Heart left ventricle (tissue), 16 donors: ENCODE results near the gene HMGCS2. TPM values are rescaled to one million over a fixed set of nuclear protein-coding genes. Genes with fewer than 3 reads are reported as not detected.

ENCODE experiments used
- ATAC-seq, 4 donors: fragments of 200-7000 bp; cut with Tn5 transposase; one replicate each; pipeline ENCODE4 v1.9.1; 2020 to 2022; ENCODE audit warnings: moderate library complexity in 4 of 4, mild to moderate bottlenecking in 3 of 4, moderate number of reproducible peaks in 1 of 4
- DNase-seq, 5 donors: peaks; one replicate each; pipeline ENCODE4 v3.0.0-alpha.2; 2020
- H3K27ac ChIP-seq, 12 donors: fragments of 200-600 bp; sonication (generic) in 4 of 12; one replicate each; pipeline versions ENCODE4 v1.5.0 to v1.8.0; 2016 to 2022; ENCODE audit warnings: mild to moderate bottlenecking in 2 of 12
- H3K27me3 ChIP-seq, 9 donors: fragments of 200-600 bp; sonication (generic) in 2 of 9; one replicate each; pipeline versions ENCODE4 v1.5.1 to v1.8.0; 2016 to 2022; ENCODE audit warnings: mild to moderate bottlenecking in 3 of 9
- H3K36me3 ChIP-seq, 9 donors: fragments of 200-600 bp; sonication (generic) in 2 of 9; one replicate each; pipeline versions ENCODE4 v1.5.0 to v1.8.0; 2018 to 2022; ENCODE audit warnings: mild to moderate bottlenecking in 2 of 9
- H3K4me1 ChIP-seq, 12 donors: fragments of 200-600 bp; sonication (generic) in 4 of 12; one replicate each; pipeline versions ENCODE4 v1.5.0 to v1.8.0; 2016 to 2022; ENCODE audit warnings: mild to moderate bottlenecking in 3 of 12
- H3K4me3 ChIP-seq, 12 donors: fragments of 200-600 bp; sonication (generic) in 4 of 12; one replicate each; pipeline versions ENCODE4 v1.5.0 to v1.8.0; 2017 to 2022; ENCODE audit warnings: mild to moderate bottlenecking in 9 of 12, moderate library complexity in 4 of 12
- H3K9me3 ChIP-seq, 12 donors: fragments of 200-600 bp; sonication (generic) in 4 of 12; one replicate each; pipeline versions ENCODE4 v1.5.0 to v1.8.0; 2016 to 2022; ENCODE audit warnings: mild to moderate bottlenecking in 1 of 12
- CTCF ChIP-seq, 12 donors: fragments of 200-600 bp; sonication (generic) in 4 of 12; IDR thresholded peaks; one replicate each; pipeline versions ENCODE4 v1.5.0 to v1.8.0; 2018 to 2022; ENCODE audit warnings: antibody characterized with exemption in 12 of 12, mild to moderate bottlenecking in 5 of 12
- POLR2A ChIP-seq, 2 donors: fragments of 450-650 bp; IDR thresholded peaks; one replicate each; pipeline ENCODE4 v1.6.1; 2017; ENCODE audit warnings: antibody characterized with exemption in 2 of 2, mild to moderate bottlenecking in 2 of 2, moderate library complexity in 2 of 2
- WGBS, 4 donors: extraction: QIAGEN DNeasy Blood & Tissue Kit in 2 of 4; methylation state at CpG; one replicate each; pipeline versions ENCODE4 v1.1.5 to v1.1.7; 2013 to 2018; 5-methylcytosine and 5-hydroxymethylcytosine counted together
- intact Hi-C, 10 donors: fragments of 100-400 bp; cut with DNase I; formaldehyde crosslinking; loops; one replicate each; pipeline versions ENCODE4 v1.11.1 to v1.14.2; 2022
- polyA plus RNA-seq, 2 donors: library from polyadenylated mRNA; stranded (reverse); fragments of 200-250 nt; gene quantifications; one replicate each; pipeline ENCODE4 v1.2.3, GENCODE V29; 2013
- total RNA-seq, 9 donors: library from RNA; depleted of rRNA in 2 of 9; stranded (reverse); fragments of >200 nt in 2 of 9; fragmentation: NEBNext Ultra II Directional in 3 of 9; extraction: Animal tissue kit (Norgen Biotek cat#: 25700) in 3 of 9; gene quantifications; one replicate each; pipeline versions ENCODE4 v1.1.0 to v1.2.4, GENCODE V29; 2016 to 2023
- donor health status: ischemic (EF 13 %, LVEDD 7.1; RV severe dilation, severe dysfunction).
- donor health status: healthy with polysubstance abuse.
- donor health status: DM: no; HTN: yes; CAD: no.
- donor health status: DM: no; HTN: no; CAD: no.
- donor health status: ischemic (EF 25% LVEDD 6.9; RV normal size, moderate dysfunction).
- donor health status: ischemic (EF 25% LVEDD 5.7; RV mildly dilated, moderate dysfunction).
- donor health status: healthy.
- donor health status: DM: yes; HTN: yes; CAD: no.
- donor health status: ischemic (EF 35%, LVEDD 5.7; RV mildly dilated, moderate dysfunction).
- donor health status: nonischemic (EF 11% LVEDD 7.7; RV severe dilation, severe dysfunction).
- donor health status: DM: yes; HTN: yes; CAD: no.
- donor health status: PGD.
- donor health status: ischemic (EF 29% LVEDD 5.4; RV normal size, mild dysfunction).
- donor health status: nonischemic (EF 23%, LVEDD 6.1; RV moderate dilation, normal function).

HMGCS2 gene
- total and polyA plus RNA-seq, 11 donors, result 0.42 to 504 (median 15.5) TPM

- WGBS, 4 donors, result 1 to 4% (median 3%) methylated on average over 6 of the region's 6 CpGs
- intact Hi-C loops, result loop anchor here in 5 of 10 donors (2.0 to 10.0 kb wide), 4 partner anchors 64 to 67 kb away; no protein-coding TSS in a partner anchor
- H3K36me3 ChIP-seq, result no peaks in the 10 kb centered on the region
Measured at GRCh38 chr1:119808972-119809550, 40.4 kb upstream of the HMGCS2 start.

GRCh38 chr1:119808491-119808890 is 39.8 kb upstream of the HMGCS2 start:
- H3K27ac ChIP-seq, result no peak overlapping the region
- H3K9me3 ChIP-seq, result no peaks in the 10 kb centered on the region
- H3K36me3 ChIP-seq, result no peaks in the 10 kb centered on the region
- H3K4me3 ChIP-seq, result no peak overlapping the region
- H3K4me1 ChIP-seq, result no peaks in the 10 kb centered on the region
- WGBS, 4 donors, result 43 to 55% (median 47%) methylated on average over 3 of the region's 3 CpGs
- no peak for DNase-seq
- ATAC-seq, result no peak
- TF ChIP-seq POLR2A (IDR thresholded peaks at IDR 0.05) (no peak), CTCF (IDR thresholded peaks at IDR 0.05) (no peak)
- peaks cover 0 to 19% (median 0%) of the 10 kb centered on the region in 9 donors for H3K27me3 ChIP-seq
- intact Hi-C loops, result loop anchor here in 5 of 10 donors (2.0 to 10.0 kb wide), 4 partner anchors 64 to 66 kb away; no protein-coding TSS in a partner anchor

More at GRCh38 chr1:119808972-119809550, 40.4 kb upstream of the HMGCS2 start:
- no peaks in the 10 kb centered on the region for H3K4me1 ChIP-seq
- H3K9me3 ChIP-seq, result no peaks in the 10 kb centered on the region
- peak in 3 of 4 donors; percentile 72 to 85 (median 81) for ATAC-seq
- H3K27me3 ChIP-seq, result peaks cover 0 to 19% (median 0%) of the 10 kb centered on the region in 9 donors
- H3K4me3 ChIP-seq, result no peak overlapping the region
- H3K27ac ChIP-seq, result no peak overlapping the region
- DNase-seq, result peak; percentile 51 to 74 (median 68)
- TF ChIP-seq CTCF (IDR thresholded peaks at IDR 0.05) (peak; percentile 70 to 94 (median 83)), POLR2A (IDR thresholded peaks at IDR 0.05) (no peak)

- no peak for TF ChIP-seq CTCF (IDR thresholded peaks at IDR 0.05)
- Histone ChIP-seq H3K9me3 (no peaks in the 10 kb centered on the region), H3K27ac (no peak overlapping the region), H3K4me1 (no peaks in the 10 kb centered on the region), H3K4me3 (no peak overlapping the region), H3K36me3 (no peaks in the 10 kb centered on the region), H3K27me3 (peaks cover 0 to 19% (median 0%) of the 10 kb centered on the region in 9 donors)
- intact Hi-C loops, result loop anchor here in 3 of 10 donors (5.0 to 10.0 kb wide), 2 partner anchors 62 to 64 kb away; no protein-coding TSS in a partner anchor
- WGBS, 4 donors, result 68 to 74% (median 72%) methylated on average over 4 of the region's 4 CpGs
- no peak for DNase-seq
- no peak for ATAC-seq
Measured at GRCh38 chr1:119806489-119806888, 37.8 kb upstream of the HMGCS2 start.

GRCh38 chr1:119805746-119806145 is 37.0 kb upstream of the HMGCS2 start:
- Histone ChIP-seq H3K36me3 (no peaks in the 10 kb centered on the region), H3K4me1 (no peaks in the 10 kb centered on the region), H3K27ac (no peak overlapping the region), H3K4me3 (no peak overlapping the region), H3K9me3 (no peaks in the 10 kb centered on the region), H3K27me3 (peaks cover 0 to 19% (median 0%) of the 10 kb centered on the region in 9 donors)
- DNase-seq (no peak), ATAC-seq (no peak)
- intact Hi-C loops, result loop anchor here in 3 of 10 donors (5.0 to 10.0 kb wide), 2 partner anchors 61 to 63 kb away; no protein-coding TSS in a partner anchor
- WGBS, 4 donors, result 89 to 93% (median 90%) methylated on average over 13 of the region's 13 CpGs
- no peak for TF ChIP-seq CTCF (IDR thresholded peaks at IDR 0.05)
- TF ChIP-seq POLR2A (IDR thresholded peaks at IDR 0.05), result no peak
